ENCODE results near the gene CYTH1. TPM values are rescaled to one million over a fixed set of nuclear protein-coding genes. Genes with fewer than 3 reads are reported as not detected.

CYTH1 gene
- polyA plus RNA-seq, 1 donor from 2014 or later, result 120 TPM

DNA sequence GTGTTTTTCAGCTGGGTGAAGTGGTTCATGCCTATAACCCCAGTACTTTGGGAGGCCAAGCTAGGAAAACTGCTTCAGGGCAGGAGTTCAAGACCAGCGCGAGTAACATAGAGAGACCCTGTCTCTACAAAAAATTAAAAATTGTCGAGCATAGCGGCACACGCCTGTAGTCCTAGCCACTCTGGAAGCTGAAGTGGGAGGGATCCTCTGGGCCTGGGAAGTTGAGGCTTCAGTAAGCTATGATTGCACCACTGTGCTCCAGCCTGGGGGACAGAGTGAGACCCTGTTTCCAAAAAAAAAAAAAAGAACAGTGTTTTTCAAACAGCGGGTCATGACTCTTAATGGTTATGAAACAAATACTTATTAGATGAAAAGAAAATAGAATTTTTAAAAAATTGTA, 2.3 kb upstream of the CYTH1 start:
- Histone ChIP-seq H3K9me3 (ENCODE audit: low read length) (no peaks in the 10 kb centered on the region), H3K4me3 (ENCODE audit: low read length) (no peak overlapping the region), H3K9me2 (ENCODE audit: insufficient read depth, low read length) (no peaks in the 10 kb centered on the region), H3K27ac (ENCODE audit: low read length) (no peak overlapping the region), H2AFZ (ENCODE audit: low read depth, low read length) (no peak overlapping the region), H3K79me2 (replicated peaks; ENCODE audit: insufficient read depth, low read length) (peaks cover 17% of the 10 kb centered on the region), H3K4me2 (ENCODE audit: low read length) (no peak overlapping the region), H4K20me1 (ENCODE audit: insufficient read depth) (no peaks in the 10 kb centered on the region), H3K36me3 (ENCODE audit: insufficient read depth, low read length) (no peaks in the 10 kb centered on the region), H3F3A (ENCODE audit: insufficient read depth, low read length, poor library complexity, severe bottlenecking) (no peaks in the 10 kb centered on the region), H3K9ac (ENCODE audit: low read length) (no peak overlapping the region), H3K27me3 (ENCODE audit: insufficient read depth, low read depth, low read length) (no peaks in the 10 kb centered on the region)
- TF ChIP-seq RAD21 (conservative IDR thresholded peaks at IDR 0.05) (no peak), SMC3 (conservative IDR thresholded peaks at IDR 0.05; ENCODE audit: poor library complexity) (no peak), EZH2 (IDR thresholded peaks at IDR 0.05; ENCODE audit: borderline replicate concordance, insufficient read depth, low read length, poor library complexity, severe bottlenecking) (no peak), POLR2AphosphoS5 (IDR thresholded peaks at IDR 0.05) (no peak), TAF1 (IDR thresholded peaks at IDR 0.05; ENCODE audit: low read depth) (no peak), MXI1 (conservative IDR thresholded peaks at IDR 0.05; ENCODE audit: poor library complexity, severe bottlenecking) (no peak), EP300 (conservative IDR thresholded peaks at IDR 0.05; ENCODE audit: poor library complexity, severe bottlenecking) (no peak)
- TF ChIP-seq, protein P1, sequence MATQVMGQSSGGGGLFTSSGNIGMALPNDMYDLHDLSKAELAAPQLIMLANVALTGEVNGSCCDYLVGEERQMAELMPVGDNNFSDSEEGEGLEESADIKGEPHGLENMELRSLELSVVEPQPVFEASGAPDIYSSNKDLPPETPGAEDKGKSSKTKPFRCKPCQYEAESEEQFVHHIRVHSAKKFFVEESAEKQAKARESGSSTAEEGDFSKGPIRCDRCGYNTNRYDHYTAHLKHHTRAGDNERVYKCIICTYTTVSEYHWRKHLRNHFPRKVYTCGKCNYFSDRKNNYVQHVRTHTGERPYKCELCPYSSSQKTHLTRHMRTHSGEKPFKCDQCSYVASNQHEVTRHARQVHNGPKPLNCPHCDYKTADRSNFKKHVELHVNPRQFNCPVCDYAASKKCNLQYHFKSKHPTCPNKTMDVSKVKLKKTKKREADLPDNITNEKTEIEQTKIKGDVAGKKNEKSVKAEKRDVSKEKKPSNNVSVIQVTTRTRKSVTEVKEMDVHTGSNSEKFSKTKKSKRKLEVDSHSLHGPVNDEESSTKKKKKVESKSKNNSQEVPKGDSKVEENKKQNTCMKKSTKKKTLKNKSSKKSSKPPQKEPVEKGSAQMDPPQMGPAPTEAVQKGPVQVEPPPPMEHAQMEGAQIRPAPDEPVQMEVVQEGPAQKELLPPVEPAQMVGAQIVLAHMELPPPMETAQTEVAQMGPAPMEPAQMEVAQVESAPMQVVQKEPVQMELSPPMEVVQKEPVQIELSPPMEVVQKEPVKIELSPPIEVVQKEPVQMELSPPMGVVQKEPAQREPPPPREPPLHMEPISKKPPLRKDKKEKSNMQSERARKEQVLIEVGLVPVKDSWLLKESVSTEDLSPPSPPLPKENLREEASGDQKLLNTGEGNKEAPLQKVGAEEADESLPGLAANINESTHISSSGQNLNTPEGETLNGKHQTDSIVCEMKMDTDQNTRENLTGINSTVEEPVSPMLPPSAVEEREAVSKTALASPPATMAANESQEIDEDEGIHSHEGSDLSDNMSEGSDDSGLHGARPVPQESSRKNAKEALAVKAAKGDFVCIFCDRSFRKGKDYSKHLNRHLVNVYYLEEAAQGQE (IDR thresholded peaks at IDR 0.05; ENCODE audit: borderline replicate concordance), result no peak

DNA sequence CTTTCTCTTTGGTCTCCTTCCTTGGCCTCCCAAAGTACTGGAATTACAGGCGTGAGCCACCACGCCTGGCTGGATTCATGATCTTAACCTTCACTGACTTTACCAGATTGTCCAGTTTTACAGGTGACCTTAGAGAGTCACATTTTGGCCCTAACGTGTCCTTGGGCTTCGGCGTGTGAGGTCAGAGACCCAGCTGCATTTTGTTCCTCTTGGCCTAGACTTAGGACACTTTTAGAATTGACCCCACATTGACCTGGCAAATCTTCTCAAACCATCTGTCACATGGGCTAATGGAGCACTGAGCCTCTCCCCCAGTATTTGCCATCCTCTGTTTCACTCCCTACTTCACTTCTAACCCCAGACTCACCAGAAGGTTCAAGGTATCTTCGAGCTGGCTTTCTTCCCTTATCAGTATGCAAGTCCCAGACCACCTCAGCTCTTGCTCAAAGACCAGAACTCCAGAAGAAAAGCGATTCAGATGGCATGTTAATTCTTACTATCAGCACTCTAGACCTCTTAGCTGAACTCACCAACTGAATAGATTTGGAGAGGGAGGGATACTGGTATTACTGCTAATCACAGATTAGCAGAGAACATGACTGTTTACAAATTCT, 1.7 kb upstream of the CYTH1 start:
- no peaks in the 10 kb centered on the region for H3K9me2 ChIP-seq (ENCODE audit: insufficient read depth, low read length)
- no peaks in the 10 kb centered on the region for H3K27me3 ChIP-seq (ENCODE audit: insufficient read depth, low read depth, low read length)
- H3K4me3 ChIP-seq (ENCODE audit: low read length), result no peak overlapping the region
- no peaks in the 10 kb centered on the region for H3K9me3 ChIP-seq (ENCODE audit: low read length)
- TF ChIP-seq SMC3 (conservative IDR thresholded peaks at IDR 0.05; ENCODE audit: poor library complexity) (no peak), MXI1 (conservative IDR thresholded peaks at IDR 0.05; ENCODE audit: poor library complexity, severe bottlenecking) (no peak), RAD21 (conservative IDR thresholded peaks at IDR 0.05) (no peak), TAF1 (IDR thresholded peaks at IDR 0.05; ENCODE audit: low read depth) (no peak), EP300 (conservative IDR thresholded peaks at IDR 0.05; ENCODE audit: poor library complexity, severe bottlenecking) (no peak), EZH2 (IDR thresholded peaks at IDR 0.05; ENCODE audit: borderline replicate concordance, insufficient read depth, low read length, poor library complexity, severe bottlenecking) (no peak), POLR2AphosphoS5 (IDR thresholded peaks at IDR 0.05) (no peak)
- TF ChIP-seq, protein P2, sequence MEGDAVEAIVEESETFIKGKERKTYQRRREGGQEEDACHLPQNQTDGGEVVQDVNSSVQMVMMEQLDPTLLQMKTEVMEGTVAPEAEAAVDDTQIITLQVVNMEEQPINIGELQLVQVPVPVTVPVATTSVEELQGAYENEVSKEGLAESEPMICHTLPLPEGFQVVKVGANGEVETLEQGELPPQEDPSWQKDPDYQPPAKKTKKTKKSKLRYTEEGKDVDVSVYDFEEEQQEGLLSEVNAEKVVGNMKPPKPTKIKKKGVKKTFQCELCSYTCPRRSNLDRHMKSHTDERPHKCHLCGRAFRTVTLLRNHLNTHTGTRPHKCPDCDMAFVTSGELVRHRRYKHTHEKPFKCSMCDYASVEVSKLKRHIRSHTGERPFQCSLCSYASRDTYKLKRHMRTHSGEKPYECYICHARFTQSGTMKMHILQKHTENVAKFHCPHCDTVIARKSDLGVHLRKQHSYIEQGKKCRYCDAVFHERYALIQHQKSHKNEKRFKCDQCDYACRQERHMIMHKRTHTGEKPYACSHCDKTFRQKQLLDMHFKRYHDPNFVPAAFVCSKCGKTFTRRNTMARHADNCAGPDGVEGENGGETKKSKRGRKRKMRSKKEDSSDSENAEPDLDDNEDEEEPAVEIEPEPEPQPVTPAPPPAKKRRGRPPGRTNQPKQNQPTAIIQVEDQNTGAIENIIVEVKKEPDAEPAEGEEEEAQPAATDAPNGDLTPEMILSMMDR (IDR thresholded peaks at IDR 0.05; ENCODE audit: poor library complexity, severe bottlenecking), result no peak
- TF ChIP-seq, protein P1 (IDR thresholded peaks at IDR 0.05; ENCODE audit: borderline replicate concordance), result no peak
- no peaks in the 10 kb centered on the region for H3K36me3 ChIP-seq (ENCODE audit: insufficient read depth, low read length)
- no peaks in the 10 kb centered on the region for H4K20me1 ChIP-seq (ENCODE audit: insufficient read depth)
- no peak overlapping the region for H3K9ac ChIP-seq (ENCODE audit: low read length)
- H3F3A ChIP-seq (ENCODE audit: insufficient read depth, low read length, poor library complexity, severe bottlenecking), result no peaks in the 10 kb centered on the region
- no peak overlapping the region for H3K27ac ChIP-seq (ENCODE audit: low read length)
- no peak overlapping the region for H3K4me2 ChIP-seq (ENCODE audit: low read length)
- peaks cover 19% of the 10 kb centered on the region for H3K79me2 ChIP-seq (replicated peaks; ENCODE audit: insufficient read depth, low read length)
- no peak overlapping the region for H2AFZ ChIP-seq (ENCODE audit: low read depth, low read length)

Measured in neural cell (in vitro differentiated cells).